MM.1S (cell line): ENCODE results near the gene ELF5.

Experiments used
- DNase-seq: peaks from one replicate; pipeline ENCODE4 v3.0.0-alpha.2; 2015
- H2AFZ ChIP-seq: fragments of 300-600 bp; sonication (generic); 2 replicates; pipeline ENCODE4 v1.6.0; 2016; ENCODE audit warnings: antibody characterized with exemption, low read length
- H3F3A ChIP-seq: fragments of 300-600 bp; sonication (generic); 2 replicates; pipeline ENCODE4 v1.6.1; 2016; ENCODE audit warnings: mild to moderate bottlenecking, antibody characterized with exemption, low read length, moderate library complexity, mixed read lengths; ENCODE audit not compliant: insufficient read depth
- H3K27ac ChIP-seq: fragments of 300-600 bp; sonication (generic); 2 replicates; pipeline ENCODE4 v1.5.1; 2016; ENCODE audit warnings: mild to moderate bottlenecking, low read length
- H3K27me3 ChIP-seq: fragments of 300-600 bp; sonication (generic); replicated peaks from 2 replicates; pipeline ENCODE4 v1.6.0; 2016; ENCODE audit warnings: low read length; ENCODE audit not compliant: insufficient read depth
- H3K36me3 ChIP-seq: fragments of 300-600 bp; sonication (generic); replicated peaks from 2 replicates; pipeline ENCODE4 v1.6.1; 2016; ENCODE audit warnings: mild to moderate bottlenecking, low read length, mixed read lengths; ENCODE audit not compliant: insufficient read depth
- H3K4me1 ChIP-seq: fragments of 300-600 bp; sonication (generic); 2 replicates; pipeline ENCODE4 v1.6.1; 2016; ENCODE audit warnings: low read length, mixed read lengths
- H3K4me2 ChIP-seq: fragments of 300-600 bp; sonication (generic); 2 replicates; pipeline ENCODE4 v1.6.0; 2016; ENCODE audit warnings: low read depth, low read length
- H3K4me3 ChIP-seq: fragments of 300-600 bp; sonication (generic); 2 replicates; pipeline ENCODE4 v1.5.1; 2016; ENCODE audit warnings: low read length, mixed read lengths
- H3K79me2 ChIP-seq: fragments of 300-600 bp; sonication (generic); 2 replicates; pipeline ENCODE4 v1.6.1; 2016; ENCODE audit warnings: mixed run types, low read length, mixed read lengths
- H3K9ac ChIP-seq: fragments of 300-600 bp; sonication (generic); 2 replicates; pipeline ENCODE4 v1.6.1; 2016; ENCODE audit warnings: low read length, mixed read lengths
- H3K9me2 ChIP-seq: fragments of 300-600 bp; sonication (generic); replicated peaks from 2 replicates; pipeline ENCODE4 v1.6.1; 2016; ENCODE audit warnings: mild to moderate bottlenecking, low read length, mixed read lengths; ENCODE audit not compliant: insufficient read depth
- H3K9me3 ChIP-seq: fragments of 300-600 bp; sonication (generic); replicated peaks from 2 replicates; pipeline ENCODE4 v1.6.1; 2016; ENCODE audit warnings: mild to moderate bottlenecking, low read length, mixed read lengths; ENCODE audit not compliant: insufficient read depth
- H4K20me1 ChIP-seq: fragments of 300-600 bp; sonication (generic); 2 replicates; pipeline ENCODE4 v1.6.1; 2016; ENCODE audit warnings: mild to moderate bottlenecking, low read length, moderate library complexity, mixed read lengths; ENCODE audit not compliant: insufficient read depth
- EZH2 ChIP-seq: fragments of 300-600 bp; sonication (generic); optimal IDR thresholded peaks from 2 replicates; pipeline ENCODE3; 2017; ENCODE audit warnings: low read depth, mild to moderate bottlenecking, antibody characterized with exemption, low read length, mixed read lengths
- EZH2phosphoT487 ChIP-seq: fragments of 300-600 bp; sonication (generic); IDR thresholded peaks from 2 replicates; pipeline ENCODE4 v1.6.1; 2018; ENCODE audit warnings: antibody characterized with exemption, low read length
- TF ChIP-seq, protein P1 (sequence below): fragments of 300-600 bp; sonication (generic); IDR thresholded peaks from 2 replicates; pipeline ENCODE4 v1.5.1; 2016; ENCODE audit warnings: antibody characterized with exemption, low read length, mixed read lengths

Gene ELF5

DNA sequence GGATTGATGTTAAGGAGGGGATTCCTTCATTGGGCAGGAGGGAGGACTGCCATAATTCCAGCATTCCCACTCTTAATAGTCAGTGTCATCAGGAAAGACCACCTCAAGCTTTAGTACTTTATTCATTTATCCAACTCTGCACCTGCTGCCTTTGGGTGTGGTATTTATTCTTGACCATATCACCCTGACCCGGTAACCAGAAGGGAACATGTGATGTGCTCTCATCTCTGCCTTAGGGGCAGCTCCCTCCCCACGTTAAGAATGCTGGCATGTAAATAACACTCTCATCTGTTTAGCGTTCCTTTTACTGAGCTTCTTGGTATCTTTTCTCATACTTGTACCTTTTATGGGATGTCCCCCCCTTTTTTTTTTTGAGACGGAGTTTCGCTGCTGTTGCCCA is 67.2 kb downstream of the ELF5 start:
- no peak overlapping the region for H3K4me3 ChIP-seq
- no peak overlapping the region for H3K4me2 ChIP-seq
- TF ChIP-seq, protein P1, sequence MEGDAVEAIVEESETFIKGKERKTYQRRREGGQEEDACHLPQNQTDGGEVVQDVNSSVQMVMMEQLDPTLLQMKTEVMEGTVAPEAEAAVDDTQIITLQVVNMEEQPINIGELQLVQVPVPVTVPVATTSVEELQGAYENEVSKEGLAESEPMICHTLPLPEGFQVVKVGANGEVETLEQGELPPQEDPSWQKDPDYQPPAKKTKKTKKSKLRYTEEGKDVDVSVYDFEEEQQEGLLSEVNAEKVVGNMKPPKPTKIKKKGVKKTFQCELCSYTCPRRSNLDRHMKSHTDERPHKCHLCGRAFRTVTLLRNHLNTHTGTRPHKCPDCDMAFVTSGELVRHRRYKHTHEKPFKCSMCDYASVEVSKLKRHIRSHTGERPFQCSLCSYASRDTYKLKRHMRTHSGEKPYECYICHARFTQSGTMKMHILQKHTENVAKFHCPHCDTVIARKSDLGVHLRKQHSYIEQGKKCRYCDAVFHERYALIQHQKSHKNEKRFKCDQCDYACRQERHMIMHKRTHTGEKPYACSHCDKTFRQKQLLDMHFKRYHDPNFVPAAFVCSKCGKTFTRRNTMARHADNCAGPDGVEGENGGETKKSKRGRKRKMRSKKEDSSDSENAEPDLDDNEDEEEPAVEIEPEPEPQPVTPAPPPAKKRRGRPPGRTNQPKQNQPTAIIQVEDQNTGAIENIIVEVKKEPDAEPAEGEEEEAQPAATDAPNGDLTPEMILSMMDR: no peak
- TF ChIP-seq EZH2 (no peak), EZH2phosphoT487 (no peak)
- H3K4me1 ChIP-seq: no peaks in the 10 kb centered on the region
- no peak for DNase-seq
- H3K9ac ChIP-seq: no peak overlapping the region
- H3K79me2 ChIP-seq: no peaks in the 10 kb centered on the region
- H3K9me3 ChIP-seq: no peaks in the 10 kb centered on the region
- no peaks in the 10 kb centered on the region for H3K36me3 ChIP-seq
- H3K27me3 ChIP-seq: no peaks in the 10 kb centered on the region
- H3F3A ChIP-seq: no peaks in the 10 kb centered on the region
- no peaks in the 10 kb centered on the region for H4K20me1 ChIP-seq
- no peak overlapping the region for H3K27ac ChIP-seq
- no peaks in the 10 kb centered on the region for H3K9me2 ChIP-seq
- H2AFZ ChIP-seq: no peak overlapping the region

DNA sequence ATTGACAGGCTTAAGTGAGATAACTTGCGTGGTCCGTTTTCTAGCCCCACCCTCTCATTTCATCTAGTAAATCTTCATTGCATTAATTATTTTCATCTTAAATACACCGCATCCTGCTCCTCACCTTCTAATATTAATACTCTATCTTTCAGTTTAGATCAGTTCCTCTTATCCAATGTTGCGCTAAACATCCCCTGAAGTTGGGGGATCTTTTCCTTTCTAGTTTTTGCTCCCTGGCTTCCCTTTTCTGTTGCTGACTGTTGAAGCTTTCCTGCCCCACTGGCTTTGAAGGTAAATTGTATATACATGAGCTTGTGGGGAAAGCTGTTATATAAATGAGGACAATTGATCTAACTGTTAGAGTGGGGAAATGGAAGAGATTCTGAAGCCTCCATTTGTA is 67.6 kb downstream of the ELF5 start:
- Histone ChIP-seq H3K9me2 (no peaks in the 10 kb centered on the region), H3K9ac (no peak overlapping the region), H3K36me3 (no peaks in the 10 kb centered on the region), H3K4me3 (no peak overlapping the region), H3K27me3 (no peaks in the 10 kb centered on the region), H4K20me1 (no peaks in the 10 kb centered on the region), H3F3A (no peaks in the 10 kb centered on the region), H3K79me2 (no peaks in the 10 kb centered on the region), H2AFZ (no peak overlapping the region), H3K27ac (no peak overlapping the region), H3K9me3 (no peaks in the 10 kb centered on the region), H3K4me1 (no peaks in the 10 kb centered on the region), H3K4me2 (no peak overlapping the region)
- no peak for DNase-seq
- TF ChIP-seq EZH2: no peak
- TF ChIP-seq, protein P1: no peak
- no peak for TF ChIP-seq EZH2phosphoT487

DNA sequence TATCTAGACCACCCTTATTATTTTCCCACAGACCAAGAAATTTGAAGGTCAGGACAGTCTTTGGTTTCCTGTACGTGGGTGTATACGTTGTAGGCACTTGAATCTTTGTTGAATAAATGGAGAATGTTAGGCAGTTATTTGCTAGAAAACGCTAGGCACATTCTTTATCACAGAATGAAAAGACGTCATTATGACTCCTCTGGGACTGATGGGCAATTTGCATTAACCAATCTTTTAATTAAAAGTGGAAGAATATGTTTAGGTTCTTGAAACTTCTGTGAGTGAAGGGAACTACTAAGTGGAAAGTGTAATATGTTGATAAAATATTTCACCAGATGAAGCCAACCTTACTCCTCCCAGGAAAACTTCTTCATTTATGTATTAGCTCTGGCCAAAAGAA is 69.2 kb downstream of the ELF5 start:
- Histone ChIP-seq H4K20me1 (no peaks in the 10 kb centered on the region), H3K79me2 (peaks cover 9% of the 10 kb centered on the region; the same call in 1 of the 2 replicates)

More for the DNA sequence above, 69.2 kb downstream of the ELF5 start:
- TF ChIP-seq, protein P1: no peak
- no peak for TF ChIP-seq EZH2
- no peak for TF ChIP-seq EZH2phosphoT487
- Histone ChIP-seq H3K4me3 (no peak overlapping the region), H3F3A (no peaks in the 10 kb centered on the region), H3K27ac (no peak overlapping the region), H3K9me3 (no peaks in the 10 kb centered on the region), H3K4me1 (0 out of 2 replicates have a peak, but pooled peaks cover 4% of the 10 kb centered on the region), H3K9ac (no peak overlapping the region), H3K27me3 (no peaks in the 10 kb centered on the region), H2AFZ (no peak overlapping the region), H3K4me2 (no peak overlapping the region), H3K9me2 (no peaks in the 10 kb centered on the region), H3K36me3 (no peaks in the 10 kb centered on the region)
- DNase-seq: no peak
